Hindlimb muscle (tissue), 1 donor: ENCODE measurements around the gene AHCYL2. TPM values are rescaled to one million over a fixed set of nuclear protein-coding genes. Genes with fewer than 3 reads are reported as not detected.
A peak's percentile ranks its signal among the peaks of the same experiment; 100 is the strongest.
"Not testable (repeated sequence)": the region's sequence is repeated elsewhere in the genome, so short reads cannot be mapped to it uniquely, and the experiment has no call there.

Experiments used
- DNase-seq: peaks from one replicate; pipeline ENCODE4 v3.0.0-alpha.2; 2013
- polyA plus RNA-seq: library from polyadenylated mRNA; unstranded; fragments of 120-200 nt; gene quantifications from one replicate; pipeline ENCODE4 v1.2.1, GENCODE V29; 2013; ENCODE audit not compliant: insufficient read length

The AHCYL2 gene
- polyA plus RNA-seq, 1 donor = 19.1 TPM

DNA sequence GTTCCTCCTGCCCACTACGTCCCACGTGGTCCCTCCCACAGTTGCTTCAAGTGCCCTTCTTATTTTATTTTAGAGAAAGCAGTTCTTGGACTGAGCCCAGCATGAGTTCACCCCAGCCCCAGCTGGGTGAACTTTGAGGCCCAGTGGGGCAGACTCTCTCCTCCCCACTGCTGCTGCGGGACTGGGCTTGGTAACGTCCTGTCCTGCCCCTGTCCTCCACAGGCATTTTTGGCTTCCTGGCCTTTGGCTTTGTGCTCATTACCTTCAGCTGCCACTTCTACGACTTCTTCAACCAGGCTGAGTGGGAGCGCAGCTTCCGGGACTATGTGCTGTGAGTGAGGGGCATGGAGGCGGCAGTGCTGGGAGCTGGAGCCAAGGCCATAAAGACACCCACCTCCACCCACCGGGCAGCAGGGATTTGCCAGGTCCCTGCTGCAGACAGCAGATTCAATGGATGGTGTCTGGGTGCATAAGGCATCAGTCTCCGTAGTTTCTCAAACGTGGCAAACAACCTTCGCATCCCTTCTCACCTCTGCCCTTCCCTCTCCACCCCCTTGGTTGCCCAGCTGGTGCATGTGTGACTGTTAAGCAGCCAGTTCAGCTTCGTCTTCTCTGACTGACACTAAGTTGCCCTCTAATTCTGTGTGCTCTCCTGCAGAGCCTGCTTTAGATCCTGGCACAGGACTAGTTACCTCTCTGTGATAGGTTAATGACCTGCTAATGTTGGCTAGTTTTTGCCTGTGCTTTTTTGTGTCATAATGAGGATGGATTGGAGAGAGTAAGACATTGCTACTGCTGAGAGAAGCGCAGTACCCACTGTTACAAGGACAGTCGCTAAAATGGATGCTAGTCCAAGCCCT is 15.5 kb upstream of the AHCYL2 start:
- DNase-seq = no peak

DNA sequence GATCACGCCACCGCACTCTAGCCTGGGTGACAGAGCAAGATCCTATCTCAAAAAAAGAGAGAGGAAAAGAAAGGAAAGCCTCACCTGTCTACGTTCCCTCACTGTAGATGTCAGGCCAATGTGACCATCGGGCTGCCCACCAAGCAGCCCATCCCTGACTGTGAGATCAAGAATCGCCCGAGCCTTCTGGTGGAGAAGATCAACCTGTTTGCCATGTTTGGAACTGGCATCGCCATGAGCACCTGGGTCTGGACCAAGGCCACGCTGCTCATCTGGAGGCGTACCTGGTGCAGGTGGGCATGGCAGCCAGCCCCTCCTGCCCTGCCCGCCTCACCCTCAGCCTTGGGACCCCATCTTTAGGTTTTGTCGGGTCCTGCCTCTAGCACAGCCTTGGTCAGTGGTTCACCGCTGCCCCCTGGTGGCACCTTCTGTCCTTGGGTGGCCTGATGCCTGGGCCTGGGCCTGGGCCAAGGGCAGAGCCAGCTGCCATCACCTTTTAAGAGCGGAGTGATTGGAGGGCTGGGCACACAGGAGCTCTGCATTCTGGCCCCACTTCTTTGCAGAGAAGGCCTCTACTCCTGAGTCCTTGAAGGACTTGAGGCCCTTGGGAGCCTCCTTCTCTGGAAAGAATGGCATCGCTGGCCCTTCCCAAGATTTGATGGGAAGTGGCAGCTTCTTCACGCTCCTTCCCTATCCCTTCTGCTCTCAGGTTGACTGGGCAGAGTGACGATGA is 14.4 kb upstream of the AHCYL2 start:
- DNase-seq = peak; percentile 66

DNA sequence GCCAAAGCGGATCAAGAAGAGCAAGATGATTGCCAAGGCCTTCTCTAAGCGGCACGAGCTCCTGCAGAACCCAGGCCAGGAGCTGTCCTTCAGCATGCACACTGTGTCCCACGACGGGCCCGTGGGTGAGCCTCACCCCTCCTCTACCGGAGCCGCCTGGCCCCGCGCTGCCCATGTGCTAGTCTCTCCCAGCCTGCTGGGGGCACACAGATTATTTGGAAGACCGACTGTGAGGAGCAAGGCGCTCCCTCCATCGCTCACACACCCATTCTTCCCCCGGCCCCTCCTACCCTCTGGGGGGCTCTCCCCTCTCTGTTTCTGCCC is 13.9 kb upstream of the AHCYL2 start:
- no peak for DNase-seq

DNA sequence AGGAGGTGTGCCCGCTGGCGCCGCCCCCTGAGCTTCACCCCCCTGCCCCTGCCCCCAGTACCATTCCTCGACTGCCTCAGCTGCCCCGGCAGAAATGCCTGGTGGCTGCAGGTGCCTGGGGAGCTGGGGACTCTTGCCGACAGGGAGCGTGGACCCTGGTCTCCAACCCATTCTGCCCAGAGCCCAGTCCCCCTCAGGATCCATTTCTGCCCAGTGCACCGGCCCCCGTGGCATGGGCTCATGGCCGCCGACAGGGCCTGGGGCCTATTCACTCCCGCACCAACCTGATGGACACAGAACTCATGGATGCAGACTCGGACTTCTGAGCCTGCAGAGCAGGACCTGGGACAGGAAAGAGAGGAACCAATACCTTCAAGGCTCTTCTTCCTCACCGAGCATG is 12.7 kb upstream of the AHCYL2 start:
- no peak for DNase-seq

DNA sequence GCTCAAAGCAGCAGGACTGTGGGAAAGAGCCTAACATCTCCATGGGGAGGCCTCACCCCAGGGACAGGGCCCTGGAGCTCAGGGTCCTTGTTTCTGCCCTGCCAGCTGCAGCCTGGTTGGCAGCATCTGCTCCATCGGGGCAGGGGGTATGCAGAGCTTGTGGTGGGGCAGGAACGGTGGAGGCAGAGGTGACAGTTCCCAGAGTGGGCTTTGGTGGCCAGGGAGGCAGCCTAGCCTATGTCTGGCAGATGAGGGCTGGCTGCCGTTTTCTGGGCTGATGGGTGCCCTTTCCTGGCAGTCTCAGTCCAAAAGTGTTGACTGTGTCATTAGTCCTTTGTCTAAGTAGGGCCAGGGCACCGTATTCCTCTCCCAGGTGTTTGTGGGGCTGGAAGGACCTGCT is 12.2 kb upstream of the AHCYL2 start:
- no peak for DNase-seq

DNA sequence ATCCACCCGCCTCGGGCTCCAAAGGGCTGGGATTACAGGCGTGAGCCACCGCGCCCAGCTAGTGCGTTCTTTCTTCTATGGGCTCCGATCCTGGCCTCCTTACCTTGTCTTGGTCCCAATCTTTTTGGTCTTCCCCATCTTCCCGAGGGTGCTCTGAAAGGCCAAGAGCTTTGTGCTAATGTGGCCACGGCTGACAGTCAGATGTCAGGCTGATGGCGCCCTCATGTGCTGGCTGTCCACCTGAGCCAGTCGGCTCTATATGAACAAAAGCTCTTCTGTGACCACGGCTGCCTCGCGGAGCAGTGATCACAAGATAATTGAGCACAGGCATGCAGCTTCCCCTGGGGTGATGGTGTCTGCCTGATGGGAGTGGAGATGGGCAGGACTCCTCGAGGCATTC is 11.0 kb upstream of the AHCYL2 start:
- DNase-seq = peak; percentile 47

DNA sequence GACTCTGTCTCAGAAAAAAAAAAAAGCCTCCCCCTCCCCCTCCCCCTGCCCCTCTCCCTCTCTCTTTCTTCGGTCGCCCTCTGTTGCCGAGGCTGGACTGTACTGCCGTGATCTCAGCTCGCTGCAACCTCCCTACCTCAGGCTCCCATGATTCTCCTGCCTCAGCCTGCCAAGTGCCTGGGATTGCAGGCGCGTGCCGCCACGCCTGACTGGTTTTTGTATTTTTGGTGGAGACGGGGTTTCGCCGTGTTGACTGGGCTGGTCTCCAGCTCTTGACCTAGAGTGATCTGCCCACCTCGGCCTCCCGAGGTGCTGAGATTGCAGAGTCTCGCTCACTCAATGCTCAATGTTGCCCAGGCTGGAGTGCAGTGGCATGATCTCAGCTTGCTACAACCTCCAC is 9.1 kb upstream of the AHCYL2 start:
- not testable (repeated sequence) for DNase-seq

DNA sequence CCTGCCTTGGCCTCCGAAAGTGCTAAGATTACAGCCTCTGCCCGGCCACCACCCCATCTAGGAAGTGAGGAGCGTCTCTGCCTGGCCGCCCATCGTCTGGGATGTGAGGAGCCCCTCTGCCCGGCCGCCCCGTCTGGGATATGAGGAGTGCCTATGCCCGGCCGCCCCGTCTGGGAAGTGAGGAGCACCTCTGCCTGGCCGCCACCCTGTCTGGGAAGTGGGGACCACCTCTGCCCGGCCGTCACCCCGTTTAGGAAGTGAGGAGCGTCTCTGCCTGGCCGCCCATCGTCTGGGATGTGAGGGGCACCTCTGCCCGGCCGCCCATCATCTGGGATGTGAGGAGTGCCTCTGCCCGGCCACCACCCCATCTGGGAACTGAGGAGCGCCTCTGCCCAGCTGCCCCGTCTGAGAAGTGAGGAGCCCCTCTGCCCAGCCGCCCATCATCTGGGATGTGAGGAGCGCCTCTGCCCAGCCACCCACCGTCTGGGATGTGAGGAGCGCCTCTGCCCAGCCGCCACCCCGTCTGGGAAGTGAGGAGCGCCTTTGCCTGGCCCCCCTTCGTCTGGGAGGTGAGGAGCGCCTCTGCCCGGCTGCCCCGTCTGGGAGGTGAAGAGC is 8.6 kb upstream of the AHCYL2 start:
- not testable (repeated sequence) for DNase-seq

DNA sequence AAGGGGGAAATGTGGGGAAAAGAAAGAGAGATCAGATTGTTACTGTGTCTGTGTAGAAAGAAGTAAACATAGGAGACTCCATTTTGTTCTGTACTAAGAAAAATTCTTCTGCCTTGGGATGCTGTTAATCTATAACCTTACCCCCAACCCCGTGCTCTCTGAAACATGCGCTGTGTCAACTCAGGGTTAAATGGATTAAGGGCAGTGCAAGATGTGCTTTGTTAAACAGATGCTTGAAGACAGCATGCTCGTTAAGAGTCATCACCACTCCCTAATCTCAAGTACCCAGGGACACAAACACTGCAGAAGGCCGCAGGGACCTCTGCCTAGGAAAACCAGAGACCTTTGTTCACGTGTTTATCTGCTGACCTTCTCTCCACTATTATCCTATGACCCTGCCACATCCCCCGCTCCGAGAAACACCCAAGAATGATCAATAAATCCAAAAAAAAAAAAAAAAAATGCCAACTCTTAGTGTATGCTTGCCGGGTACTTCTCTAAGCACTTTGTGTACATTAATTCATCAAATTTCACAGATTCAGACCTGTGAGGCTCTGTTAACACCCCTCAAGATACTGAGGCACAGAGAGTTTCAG is 7.9 kb upstream of the AHCYL2 start:
- not testable (repeated sequence) for DNase-seq

DNA sequence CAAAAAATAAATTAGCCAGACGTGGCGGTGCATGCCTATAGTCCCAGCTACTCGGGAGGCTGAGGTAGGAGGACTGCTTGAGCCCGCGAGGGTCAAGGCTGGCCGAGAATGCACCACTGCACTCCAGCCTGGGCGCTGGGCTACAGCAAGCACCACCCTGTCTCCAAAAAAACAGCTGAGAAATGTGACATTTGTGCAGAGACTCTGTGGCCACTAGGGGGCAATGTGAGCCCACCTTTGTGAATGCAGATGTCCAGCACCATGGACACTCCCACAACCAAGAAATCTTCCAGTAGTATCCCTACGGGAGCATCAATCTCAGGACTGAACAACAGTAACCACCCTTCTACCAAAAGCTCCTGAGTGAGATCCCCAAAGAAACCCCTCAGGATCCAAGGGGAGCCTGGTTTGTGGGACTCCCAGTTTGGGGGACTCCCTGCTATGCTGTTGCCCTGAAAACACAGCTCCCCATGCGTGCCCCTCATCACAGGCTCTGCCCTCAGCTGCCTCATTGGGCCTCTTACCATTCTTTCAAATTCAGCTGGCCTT is 6.2 kb upstream of the AHCYL2 start:
- peak; percentile 82 for DNase-seq

DNA sequence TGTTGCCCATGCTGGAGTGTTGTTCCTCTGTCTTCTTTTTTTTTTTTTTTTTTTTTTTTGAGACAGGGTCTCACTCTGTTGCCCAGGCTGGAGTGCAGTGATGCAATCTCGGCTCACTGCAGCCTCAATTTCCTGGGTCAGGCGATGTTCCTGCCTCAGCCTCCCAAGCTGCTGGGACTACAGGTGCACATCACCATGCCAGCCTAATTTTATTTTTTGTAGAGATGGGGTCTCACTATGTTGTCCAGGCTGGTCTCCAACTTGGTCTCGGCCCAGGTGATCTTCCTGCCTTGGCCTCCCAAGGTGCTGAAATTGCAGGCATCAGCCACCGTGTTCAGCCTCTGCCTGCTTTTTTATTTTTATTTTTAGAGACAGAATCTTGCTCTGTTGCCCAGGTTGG is 5.7 kb upstream of the AHCYL2 start:
- not testable (repeated sequence) for DNase-seq

DNA sequence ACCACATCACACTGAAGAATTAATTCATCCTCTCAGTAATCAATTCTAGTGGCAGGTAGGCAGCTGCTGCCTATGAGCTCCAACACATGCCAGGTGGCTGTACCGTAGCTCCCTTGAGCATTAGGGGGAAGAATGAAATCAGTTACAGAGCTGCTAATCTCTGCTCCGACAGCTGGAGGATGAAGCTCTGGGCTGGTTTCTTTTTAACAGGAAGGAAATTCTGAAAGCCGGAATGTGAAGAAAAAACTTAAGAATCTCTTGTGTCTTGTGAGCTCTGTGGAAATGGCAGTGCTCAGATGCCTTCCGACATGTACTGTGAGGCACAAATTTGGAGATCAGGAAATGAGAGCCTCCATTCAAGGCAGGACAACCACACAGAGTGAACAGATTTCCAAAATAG is 2.8 kb upstream of the AHCYL2 start:
- no peak for DNase-seq

DNA sequence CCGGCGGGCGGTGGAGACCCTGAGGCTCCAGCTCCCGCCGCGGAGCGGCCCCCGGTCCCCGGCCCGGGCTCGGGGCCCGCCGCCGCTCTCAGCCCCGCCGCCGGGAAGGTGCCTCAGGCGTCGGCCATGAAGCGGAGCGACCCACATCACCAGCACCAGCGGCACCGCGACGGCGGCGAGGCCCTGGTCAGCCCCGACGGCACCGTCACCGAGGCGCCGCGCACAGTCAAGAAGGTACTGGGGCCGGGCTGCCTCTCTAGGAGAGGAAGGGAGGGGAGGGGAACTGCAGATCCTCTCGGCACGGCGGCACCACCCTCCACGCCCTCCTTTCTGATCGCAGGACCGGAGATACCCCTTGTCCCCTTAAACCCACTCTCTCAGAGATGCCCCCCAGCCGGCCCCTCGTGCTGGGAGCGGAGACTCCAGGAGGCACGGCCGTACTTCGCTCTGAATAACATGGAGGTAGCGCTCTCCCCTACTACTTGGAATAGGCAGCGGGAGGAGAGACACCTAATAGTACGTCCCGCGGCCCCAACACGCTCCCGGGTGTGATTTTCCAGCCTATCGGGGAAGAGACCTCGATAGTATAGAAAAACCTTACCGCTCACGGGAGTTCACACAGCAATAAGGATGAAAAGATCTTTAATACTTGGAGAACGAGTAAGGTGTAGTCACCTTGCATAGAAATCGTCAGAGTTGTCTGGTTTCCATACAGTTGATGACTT is 538 bp downstream of the AHCYL2 start:
- peak; percentile 31 for DNase-seq

DNA sequence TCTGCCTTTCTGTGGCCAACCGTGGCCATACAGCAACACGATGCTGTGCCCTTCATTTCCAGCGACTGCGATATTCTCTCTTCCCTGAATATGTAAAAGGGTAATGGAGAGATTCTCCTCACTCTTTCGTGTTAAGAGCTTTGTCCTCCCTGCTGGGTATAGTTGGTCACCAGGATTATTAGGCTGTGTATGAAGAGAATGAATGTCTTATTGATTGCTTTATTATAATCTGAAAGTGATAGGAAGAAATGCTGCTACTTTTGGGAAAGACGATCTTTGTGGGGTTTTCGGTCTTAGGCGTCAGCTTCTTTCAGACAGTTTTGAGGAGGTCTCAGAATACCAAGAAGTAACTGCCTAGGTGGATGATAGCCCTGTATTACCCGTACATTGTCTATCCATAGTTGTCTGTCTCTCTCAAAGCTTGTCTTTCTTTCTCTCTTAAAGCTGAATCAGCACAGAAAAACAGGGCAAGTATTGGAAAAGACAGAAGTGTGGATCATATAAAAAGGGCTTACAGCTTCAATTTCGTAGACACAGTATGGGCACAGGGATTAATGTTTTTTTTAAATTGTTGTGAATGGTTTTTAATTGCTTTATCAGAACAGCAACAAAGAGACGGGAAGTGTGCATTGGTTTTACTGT is 1.2 kb downstream of the AHCYL2 start:
- DNase-seq = no peak

DNA sequence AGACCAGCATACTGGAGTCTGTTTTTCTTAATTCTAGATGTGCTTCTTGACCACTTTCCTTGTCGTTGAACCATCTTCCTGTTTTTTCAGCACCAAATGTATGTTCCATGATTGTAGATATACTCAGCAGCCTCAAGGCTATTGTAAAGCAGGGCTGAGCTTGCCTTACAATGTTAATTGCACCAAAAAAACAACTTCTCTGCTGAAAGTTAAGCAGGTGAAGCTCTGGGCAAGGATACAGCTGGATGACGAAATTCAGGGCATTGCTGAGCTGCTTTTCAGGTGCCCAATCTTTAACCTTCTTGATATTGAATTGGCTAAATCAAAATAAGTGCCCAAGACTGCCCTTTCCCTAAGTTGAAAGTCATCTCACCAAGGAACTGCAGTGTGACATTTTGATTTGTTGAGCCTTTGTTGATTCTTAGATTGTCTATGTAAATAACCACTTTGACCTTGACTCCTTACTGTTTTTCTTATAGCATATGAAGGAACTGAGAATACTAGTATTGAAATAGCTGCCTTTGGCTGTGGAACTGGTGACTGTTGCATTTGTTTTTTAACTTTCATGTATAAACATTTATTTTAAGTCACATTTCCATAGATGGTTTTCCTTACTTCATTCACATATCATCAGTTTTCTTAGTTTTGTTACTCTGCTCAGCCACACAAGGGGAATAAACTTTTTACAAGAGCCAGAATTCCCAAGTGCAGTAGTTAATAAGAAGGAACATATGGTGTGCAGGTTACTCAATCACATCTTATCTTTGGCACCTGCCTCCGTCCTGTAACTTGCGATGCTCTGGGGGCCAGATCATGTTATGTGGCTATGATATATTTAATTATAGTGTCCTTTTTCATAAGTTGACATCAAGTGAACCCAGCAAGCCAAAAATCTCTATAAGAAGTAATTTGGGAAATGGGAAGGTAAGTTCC is 3.1 kb downstream of the AHCYL2 start:
- no peak for DNase-seq

DNA sequence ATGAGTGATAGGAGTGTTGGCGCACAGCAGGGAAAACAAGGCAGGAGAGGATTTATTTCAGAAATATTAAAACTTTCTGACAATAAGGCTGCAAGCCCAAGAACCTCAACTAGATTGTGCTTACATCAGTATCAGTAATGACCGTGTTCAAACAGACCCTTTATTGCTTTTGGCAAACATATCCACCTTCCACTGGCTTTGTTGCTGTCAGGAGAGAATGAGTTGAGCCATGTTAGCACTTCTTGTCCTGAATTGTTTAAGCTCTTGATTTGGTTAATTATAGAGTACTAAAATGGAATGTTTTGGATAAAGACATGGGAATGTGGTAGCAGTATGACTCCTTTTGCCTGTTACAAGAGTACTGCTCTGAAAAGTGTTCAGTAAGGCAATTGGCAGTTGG is 3.8 kb downstream of the AHCYL2 start:
- no peak for DNase-seq

DNA sequence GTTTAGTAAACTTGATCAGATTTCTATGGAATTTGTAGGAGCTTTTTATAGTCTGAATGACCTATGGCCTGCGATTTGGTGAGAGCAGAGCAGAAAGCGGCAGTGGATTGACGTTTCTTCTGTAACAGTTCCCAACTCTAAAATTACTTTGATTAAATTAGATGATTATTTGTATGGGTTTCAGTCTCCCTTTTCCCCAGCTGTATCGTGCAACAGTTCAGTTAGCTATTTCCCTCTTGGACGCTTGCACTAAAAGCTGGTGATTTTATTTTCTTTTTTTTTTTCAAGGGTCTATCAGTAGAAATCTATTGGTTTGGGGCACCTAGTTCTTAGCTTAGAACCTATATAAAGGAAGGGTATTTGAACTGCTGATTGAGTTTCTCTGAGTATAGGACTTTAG is 6.8 kb downstream of the AHCYL2 start:
- no peak for DNase-seq

DNA sequence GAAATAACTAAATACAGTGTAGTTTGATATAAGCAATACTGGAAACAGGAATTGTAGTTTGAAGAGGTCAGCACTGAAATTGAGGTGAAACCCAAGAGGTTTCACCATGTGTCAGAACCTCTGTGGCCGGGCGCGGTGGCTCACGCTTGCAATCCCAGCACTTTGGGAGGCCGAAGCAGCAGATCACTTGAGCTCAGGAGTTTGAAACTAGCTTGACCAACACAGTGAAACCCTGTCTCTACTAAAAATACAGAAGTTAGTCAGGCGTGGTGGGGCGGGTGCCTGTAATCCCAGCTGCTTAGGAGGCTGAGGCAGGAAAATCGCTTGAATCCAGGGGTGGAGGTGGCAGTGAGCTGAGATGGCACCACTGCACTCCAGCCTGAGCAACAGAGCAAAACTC is 13.7 kb downstream of the AHCYL2 start:
- DNase-seq = no peak

DNA sequence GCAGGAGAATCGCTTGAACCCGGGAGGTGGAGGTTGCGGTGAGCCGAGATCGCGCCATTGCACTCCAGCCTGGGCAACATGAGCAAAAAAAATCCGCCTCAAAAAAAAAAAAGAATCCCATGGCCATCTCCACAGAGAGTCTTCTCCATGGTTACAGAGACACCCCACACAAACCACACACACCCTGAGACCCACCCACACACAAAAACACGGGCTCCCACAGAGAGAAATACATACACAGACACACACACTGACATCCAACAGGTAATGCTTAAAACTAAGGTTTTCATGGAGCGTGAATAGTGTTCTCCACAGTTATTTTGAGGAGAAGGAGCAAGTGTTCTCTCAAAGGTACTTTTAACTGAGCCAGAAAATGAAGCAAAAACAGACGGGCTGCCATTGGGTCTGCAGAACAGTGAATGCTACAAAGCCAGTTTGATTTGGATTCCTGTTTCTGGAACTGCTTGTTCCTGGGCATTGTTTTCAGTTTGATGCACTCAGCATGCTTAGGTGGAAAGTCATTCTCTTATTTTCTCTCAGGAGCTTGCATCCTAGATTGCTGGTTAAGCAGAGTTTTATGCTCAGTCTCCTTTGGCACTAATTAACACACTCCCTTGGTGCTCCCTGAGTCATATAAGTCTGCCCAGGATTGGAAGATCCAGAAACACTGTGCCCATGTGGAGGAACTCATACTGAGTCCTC is 15.4 kb downstream of the AHCYL2 start:
- no peak for DNase-seq

DNA sequence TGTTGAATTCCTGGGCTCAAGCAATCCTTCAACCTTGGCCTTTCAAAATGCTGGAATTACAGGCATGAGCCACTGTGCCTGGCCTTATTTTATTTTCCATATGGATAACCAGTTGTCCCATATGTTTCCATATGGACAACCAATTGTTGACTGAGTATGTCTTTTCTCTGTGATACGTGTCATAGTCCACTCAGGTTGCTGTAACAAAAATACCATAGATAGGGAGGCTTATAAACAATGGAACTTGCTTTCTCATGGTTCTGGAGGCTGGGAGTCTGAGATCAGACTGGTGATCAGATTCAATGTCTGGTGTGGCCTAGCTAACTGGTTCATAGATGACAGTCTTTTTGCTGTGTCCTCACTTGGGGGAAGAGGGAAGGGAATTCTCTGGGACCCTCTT is 19.4 kb downstream of the AHCYL2 start:
- no peak for DNase-seq
